Hematopoietic multipotent progenitor cell treated with erythropoietin and hydrocortisone succinate and interleukin-3 and kit ligand, for 17 days (in vitro differentiated cells): Measurements from ENCODE around the gene IFNK.

Source experiments
- DNase-seq: peaks from one replicate; pipeline ENCODE4 v3.0.0-alpha.2; 2015; ENCODE audit warnings: low spot score

The IFNK gene

DNA sequence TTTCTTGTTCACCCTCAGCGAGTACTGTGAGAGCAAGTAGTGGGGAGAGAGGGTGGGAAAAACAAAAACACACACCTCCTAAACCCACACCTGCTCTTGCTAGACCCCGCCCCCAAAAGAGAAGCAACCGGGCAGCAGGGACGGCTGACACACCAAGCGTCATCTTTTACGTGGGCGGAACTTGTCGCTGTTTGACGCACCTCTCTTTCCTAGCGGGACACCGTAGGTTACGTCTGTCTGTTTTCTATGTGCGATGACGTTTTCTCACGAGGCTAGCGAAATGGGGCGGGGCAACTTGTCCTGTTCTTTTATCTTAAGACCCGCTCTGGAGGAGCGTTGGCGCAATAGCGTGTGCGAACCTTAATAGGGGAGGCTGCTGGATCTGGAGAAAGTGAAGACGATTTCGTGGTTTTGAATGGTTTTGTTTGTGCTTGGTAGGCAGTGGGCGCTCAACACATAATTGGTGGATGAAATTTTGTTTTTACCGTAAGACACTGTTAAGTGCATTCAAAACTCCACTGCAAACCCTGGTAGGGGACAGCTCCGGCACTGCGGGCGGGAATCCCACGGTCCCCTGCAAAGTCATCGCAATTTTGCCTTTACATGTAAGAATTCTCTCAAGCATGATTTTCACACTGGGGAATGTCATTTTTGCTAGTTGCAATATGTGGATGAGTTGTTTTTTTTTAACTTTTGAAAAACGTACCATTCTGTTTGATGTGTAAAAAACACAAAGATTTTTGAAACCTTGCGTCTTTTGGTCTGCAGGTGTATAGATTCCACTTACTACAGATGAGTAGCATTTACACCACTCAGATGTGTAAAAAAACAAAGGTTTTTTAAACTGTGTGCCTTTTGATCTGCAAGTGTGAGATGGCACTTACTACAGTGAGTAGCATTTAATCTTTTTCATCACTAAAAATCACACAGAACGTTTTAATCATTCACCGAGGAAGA is 49.8 kb downstream of the IFNK start:
- DNase-seq = peak; percentile 96
